NCI-H774 (cell line): ENCODE data around the gene APOA5.
"Not testable (repeated sequence)": the region's sequence is repeated elsewhere in the genome, so short reads cannot be mapped to it uniquely, and the experiment has no call there.

ENCODE experiments used
- DNase-seq: peaks from one replicate; lab custom pipeline; 2025; lab: John Stamatoyannopoulos, UW

The APOA5 gene

DNA sequence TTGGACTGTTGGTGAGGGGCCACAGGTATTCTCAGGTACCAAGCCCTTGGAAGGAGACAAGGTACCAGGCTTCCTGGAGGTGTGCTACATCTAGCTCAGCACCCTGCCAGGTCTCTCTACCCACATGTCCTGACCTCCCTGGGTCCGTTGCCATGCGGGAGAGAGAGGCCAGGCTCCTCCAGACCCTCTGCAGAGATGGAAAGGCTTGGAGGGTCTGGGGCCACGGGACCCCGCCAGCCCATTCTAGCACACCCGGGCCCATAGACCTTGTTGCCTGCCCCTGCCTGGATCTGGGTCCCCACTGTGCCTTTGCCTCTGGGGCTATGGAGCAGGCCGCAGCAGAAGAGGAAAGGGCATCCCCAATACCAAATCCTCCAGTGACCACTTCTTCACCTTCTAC lies 35.8 kb upstream of the APOA5 start:
- no peak for DNase-seq

- no peak for DNase-seq
Observed at GRCh38 chr11:116826751-116827431, 35.2 kb upstream of the APOA5 start.

GRCh38 chr11:116825854-116826750 lies 34.4 kb upstream of the APOA5 start:
- no peak for DNase-seq

- DNase-seq, result no peak
Observed at GRCh38 chr11:116825434-116825833, 33.8 kb upstream of the APOA5 start.

DNA sequence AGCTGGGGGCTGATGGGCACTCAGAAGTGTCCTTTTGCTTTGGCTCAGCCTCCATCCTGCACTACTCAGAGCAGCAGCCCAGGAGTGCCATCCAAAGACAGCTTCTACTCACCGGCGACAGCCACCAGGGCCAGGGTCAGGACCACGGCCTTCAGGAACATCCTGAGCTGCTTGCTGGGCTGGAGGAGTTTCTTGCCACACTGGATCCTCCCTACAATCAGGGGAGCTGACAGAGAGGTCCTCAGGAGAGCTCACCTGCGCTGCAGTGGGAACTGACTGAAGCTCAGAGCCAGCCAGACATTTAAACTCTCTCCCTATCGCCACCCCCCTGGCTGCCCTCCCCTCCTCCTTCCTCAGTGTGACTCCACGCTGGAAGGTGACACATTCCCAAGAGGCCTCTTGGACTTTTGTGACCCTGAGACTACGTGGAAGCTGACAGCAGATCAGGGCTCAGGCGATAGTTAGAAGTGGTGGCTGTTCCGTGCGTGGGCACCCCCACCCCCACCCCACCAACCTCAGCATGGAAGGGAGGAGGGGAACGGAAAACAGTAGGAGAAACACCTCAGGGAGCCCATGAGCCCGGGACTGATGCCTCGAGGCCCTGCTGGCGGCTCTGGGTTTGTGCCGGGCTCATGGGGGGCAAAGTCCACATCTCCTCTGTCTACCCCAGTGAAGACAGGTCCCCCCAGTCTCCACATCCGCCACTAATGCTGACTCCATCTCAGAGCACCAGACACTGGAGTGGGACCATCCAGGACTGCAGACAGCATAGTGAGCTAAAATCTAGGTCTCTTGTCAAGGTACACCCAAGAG lies 31.6 kb upstream of the APOA5 start, which contains the start of gene APOA4:
TSS of gene APOA4 (minus strand) at position 274 of the 813 bp plus-strand sequence. CDS start at position 161, 113 bp downstream.
- DNase-seq, result no peak

- DNase-seq, result no peak
Observed at GRCh38 chr11:116822575-116822974, 30.9 kb upstream of the APOA5 start.

- DNase-seq, result no peak
Observed at GRCh38 chr11:116821050-116821918, 29.6 kb upstream of the APOA5 start.

GRCh38 chr11:116819049-116819448 lies 27.4 kb upstream of the APOA5 start:
- DNase-seq, result no peak

DNA sequence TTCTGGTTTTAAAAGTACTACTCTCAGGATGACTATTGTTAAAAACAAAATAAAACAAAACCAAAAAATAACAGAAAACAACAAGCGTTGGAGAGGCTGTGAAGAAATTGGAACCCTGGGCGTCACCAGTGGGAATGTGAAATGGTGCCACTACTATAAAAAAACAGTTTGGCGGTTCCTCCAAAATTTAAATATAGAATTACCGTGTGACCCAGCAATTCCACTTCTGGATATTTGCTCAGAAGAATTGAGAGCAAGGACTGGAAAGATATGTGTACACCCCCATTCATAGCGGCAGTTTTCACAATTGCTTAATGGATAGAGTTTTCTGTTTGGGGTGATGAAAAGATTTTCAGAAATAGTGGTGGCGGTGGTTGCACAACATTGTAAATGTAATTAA lies 22.8 kb upstream of the APOA5 start:
- no peak for DNase-seq

GRCh38 chr11:116813781-116814471 lies 22.2 kb upstream of the APOA5 start:
- no peak for DNase-seq

- DNase-seq, result no peak
Observed at GRCh38 chr11:116813170-116813569, 21.5 kb upstream of the APOA5 start.

DNA sequence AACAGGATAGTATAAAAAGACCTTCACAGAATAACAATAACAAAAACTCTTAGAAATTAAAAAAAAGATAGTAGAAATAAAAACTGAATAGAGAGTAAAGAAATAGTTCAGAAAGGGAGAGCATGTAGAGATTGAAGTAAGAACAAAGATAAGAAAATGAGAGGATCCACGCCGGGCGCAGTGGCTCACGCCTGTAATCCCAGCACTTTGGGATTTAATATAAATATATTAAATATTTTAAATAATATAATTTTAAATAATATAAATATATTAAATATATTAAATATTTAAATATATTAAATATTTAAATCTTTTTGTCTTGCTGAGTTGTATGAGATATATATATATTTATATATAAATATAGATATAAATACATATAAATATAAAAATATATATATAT lies 20.4 kb upstream of the APOA5 start:
- DNase-seq, result no peak

GRCh38 chr11:116811194-116811593 lies 19.5 kb upstream of the APOA5 start:
- no peak for DNase-seq

GRCh38 chr11:116808262-116809175 lies 16.8 kb upstream of the APOA5 start:
- no peak for DNase-seq

DNA sequence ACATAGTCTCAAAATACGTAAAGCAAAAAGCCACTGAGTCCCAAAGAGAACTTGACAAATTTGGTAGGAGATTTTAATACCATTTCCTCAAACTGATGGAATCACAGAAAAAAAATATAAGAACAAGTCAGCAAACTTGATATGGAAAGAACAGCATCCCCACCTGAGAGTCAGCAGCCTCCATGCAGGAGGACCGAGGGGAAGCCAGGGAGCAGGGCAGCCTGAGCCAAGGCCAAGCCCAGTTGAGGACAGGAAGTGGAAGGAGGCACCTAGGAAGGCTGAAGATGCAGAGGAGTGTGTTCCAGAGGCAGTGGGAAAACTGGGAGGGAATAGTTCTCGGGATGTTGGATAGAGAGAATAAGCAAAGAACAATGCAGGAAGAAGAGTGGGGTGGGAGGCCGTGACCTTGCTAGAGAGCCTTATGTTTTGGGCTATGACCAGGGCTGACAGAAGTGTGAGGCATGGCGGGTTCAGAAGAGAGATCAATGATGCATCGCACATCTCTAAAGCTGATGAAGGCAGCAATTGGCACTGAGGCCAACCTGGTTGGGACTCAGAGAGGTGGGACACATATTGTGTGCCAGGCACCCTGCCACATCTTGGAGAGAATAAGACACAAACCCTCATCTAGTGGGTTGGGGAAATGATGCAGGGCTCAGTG lies 16.1 kb upstream of the APOA5 start:
- no peak for DNase-seq

GRCh38 chr11:116804001-116804400 lies 12.3 kb upstream of the APOA5 start:
- no peak for DNase-seq

- not testable (repeated sequence) for DNase-seq
Observed at GRCh38 chr11:116801662-116802061, 10.0 kb upstream of the APOA5 start.

- no peak for DNase-seq
Observed at GRCh38 chr11:116800610-116801009, 8.9 kb upstream of the APOA5 start.

DNA sequence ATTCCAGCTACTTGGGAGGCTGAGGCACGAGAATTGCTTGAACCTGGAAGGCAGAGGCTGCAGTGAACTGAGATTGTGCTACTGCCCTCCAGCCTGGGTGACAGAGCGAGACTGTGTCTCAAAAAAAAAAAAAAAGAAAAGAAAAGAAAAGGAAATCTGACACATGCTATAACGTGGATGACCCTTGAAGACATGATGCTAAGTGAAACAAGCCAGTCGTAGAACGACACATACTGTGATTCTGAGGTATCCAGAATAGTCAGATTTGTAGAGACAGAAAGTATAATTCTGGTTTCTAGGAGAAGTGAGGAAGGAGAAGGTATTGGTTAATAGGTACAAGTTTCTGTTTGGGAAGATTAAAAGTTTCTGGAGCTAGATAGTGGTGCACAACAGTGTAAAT lies 6.7 kb upstream of the APOA5 start:
- no peak for DNase-seq
